ENCODE measurements around the gene HORMAD1.
"Not testable (repeated sequence)": the region's sequence is repeated elsewhere in the genome, so short reads cannot be mapped to it uniquely, and the experiment has no call there.

The HORMAD1 gene

GRCh38 chr1:150749720-150750311, 29.1 kb upstream of the HORMAD1 start:
- H3K36me3 ChIP-seq (ENCODE audit: control insufficient read depth, insufficient read depth, low read length) = no peaks in the 10 kb centered on the region
- no peak overlapping the region for H3K4me3 ChIP-seq (ENCODE audit: low read length)
- H3K27me3 ChIP-seq (ENCODE audit: control insufficient read depth, insufficient read depth, low read length) = no peaks in the 10 kb centered on the region
- H3K9me3 ChIP-seq (ENCODE audit: control insufficient read depth, insufficient read depth, low read length) = no peaks in the 10 kb centered on the region
- no peaks in the 10 kb centered on the region for H3K4me1 ChIP-seq (ENCODE audit: control insufficient read depth, insufficient read depth, low read length)
- no peak overlapping the region for H3K27ac ChIP-seq (ENCODE audit: low read length)
- no peak for DNase-seq (ENCODE audit: low read depth, low spot score)
- WGBS (ENCODE audit: insufficient coverage, insufficient read length) = no CpG with 5 or more reads among the region's 8 CpGs

- H3K27ac ChIP-seq (ENCODE audit: low read length) = no peak overlapping the region
- H3K9me3 ChIP-seq (ENCODE audit: control insufficient read depth, insufficient read depth, low read length) = no peaks in the 10 kb centered on the region
- H3K4me3 ChIP-seq (ENCODE audit: low read length) = no peak overlapping the region
- H3K4me1 ChIP-seq (ENCODE audit: control insufficient read depth, insufficient read depth, low read length) = no peaks in the 10 kb centered on the region
- H3K27me3 ChIP-seq (ENCODE audit: control insufficient read depth, insufficient read depth, low read length) = no peaks in the 10 kb centered on the region
- no peak for DNase-seq (ENCODE audit: low read depth, low spot score)
- H3K36me3 ChIP-seq (ENCODE audit: control insufficient read depth, insufficient read depth, low read length) = no peaks in the 10 kb centered on the region
- WGBS (ENCODE audit: insufficient coverage, insufficient read length) = no CpG with 5 or more reads among the region's 12 CpGs
Measured at GRCh38 chr1:150748878-150749719, 28.4 kb upstream of the HORMAD1 start.

GRCh38 chr1:150730130-150730721, 9.5 kb upstream of the HORMAD1 start:
- WGBS (ENCODE audit: insufficient coverage, insufficient read length) = no CpG with 5 or more reads among the region's 3 CpGs
- DNase-seq (ENCODE audit: low read depth, low spot score) = no peak
- no peaks in the 10 kb centered on the region for H3K27me3 ChIP-seq (ENCODE audit: control insufficient read depth, insufficient read depth, low read length)

GRCh38 chr1:150724336-150724735, 3.6 kb upstream of the HORMAD1 start:
- no peaks in the 10 kb centered on the region for H3K9me3 ChIP-seq (ENCODE audit: control insufficient read depth, insufficient read depth, low read length)
- H3K4me3 ChIP-seq (ENCODE audit: low read length) = no peak overlapping the region
- DNase-seq (ENCODE audit: low read depth, low spot score) = no peak
- no peaks in the 10 kb centered on the region for H3K36me3 ChIP-seq (ENCODE audit: control insufficient read depth, insufficient read depth, low read length)
- H3K27me3 ChIP-seq (ENCODE audit: control insufficient read depth, insufficient read depth, low read length) = no peaks in the 10 kb centered on the region
- H3K27ac ChIP-seq (ENCODE audit: low read length) = no peak overlapping the region
- no CpG with 5 or more reads among the region's 2 CpGs for WGBS (ENCODE audit: insufficient coverage, insufficient read length)
- H3K4me1 ChIP-seq (ENCODE audit: control insufficient read depth, insufficient read depth, low read length) = no peaks in the 10 kb centered on the region

More at GRCh38 chr1:150730130-150730721, 9.5 kb upstream of the HORMAD1 start:
- H3K9me3 ChIP-seq (ENCODE audit: control insufficient read depth, insufficient read depth, low read length) = no peaks in the 10 kb centered on the region
- no peaks in the 10 kb centered on the region for H3K4me1 ChIP-seq (ENCODE audit: control insufficient read depth, insufficient read depth, low read length)
- no peaks in the 10 kb centered on the region for H3K36me3 ChIP-seq (ENCODE audit: control insufficient read depth, insufficient read depth, low read length)
- no peak overlapping the region for H3K4me3 ChIP-seq (ENCODE audit: low read length)
- H3K27ac ChIP-seq (ENCODE audit: low read length) = no peak overlapping the region

GRCh38 chr1:150720098-150720497, 597 bp downstream of the HORMAD1 start:
- H3K4me1 ChIP-seq (ENCODE audit: control insufficient read depth, insufficient read depth, low read length) = no peaks in the 10 kb centered on the region
- H3K4me3 ChIP-seq (ENCODE audit: low read length) = no peak overlapping the region
- no peaks in the 10 kb centered on the region for H3K9me3 ChIP-seq (ENCODE audit: control insufficient read depth, insufficient read depth, low read length)
- DNase-seq (ENCODE audit: low read depth, low spot score) = no peak
- no peaks in the 10 kb centered on the region for H3K27me3 ChIP-seq (ENCODE audit: control insufficient read depth, insufficient read depth, low read length)
- no peak overlapping the region for H3K27ac ChIP-seq (ENCODE audit: low read length)
- H3K36me3 ChIP-seq (ENCODE audit: control insufficient read depth, insufficient read depth, low read length) = no peaks in the 10 kb centered on the region
- no CpG with 5 or more reads among the region's 21 CpGs for WGBS (ENCODE audit: insufficient coverage, insufficient read length)

GRCh38 chr1:150718225-150718891, 2.3 kb downstream of the HORMAD1 start:
- WGBS (ENCODE audit: insufficient coverage, insufficient read length) = 100% methylated on average over 1 of the region's 11 CpGs
- H3K9me3 ChIP-seq (ENCODE audit: control insufficient read depth, insufficient read depth, low read length) = no peaks in the 10 kb centered on the region
- no peaks in the 10 kb centered on the region for H3K4me1 ChIP-seq (ENCODE audit: control insufficient read depth, insufficient read depth, low read length)
- H3K27me3 ChIP-seq (ENCODE audit: control insufficient read depth, insufficient read depth, low read length) = no peaks in the 10 kb centered on the region
- no peak for DNase-seq (ENCODE audit: low read depth, low spot score)
- no peaks in the 10 kb centered on the region for H3K36me3 ChIP-seq (ENCODE audit: control insufficient read depth, insufficient read depth, low read length)
- no peak overlapping the region for H3K27ac ChIP-seq (ENCODE audit: low read length)
- no peak overlapping the region for H3K4me3 ChIP-seq (ENCODE audit: low read length)

- H3K4me3 ChIP-seq (ENCODE audit: low read length); DNase-seq (ENCODE audit: low read depth, low spot score); H3K36me3 ChIP-seq (ENCODE audit: control insufficient read depth, insufficient read depth, low read length); H3K27ac ChIP-seq (ENCODE audit: low read length); H3K4me1 ChIP-seq (ENCODE audit: control insufficient read depth, insufficient read depth, low read length); H3K9me3 ChIP-seq (ENCODE audit: control insufficient read depth, insufficient read depth, low read length); H3K27me3 ChIP-seq (ENCODE audit: control insufficient read depth, insufficient read depth, low read length): not testable (repeated sequence)
- WGBS (ENCODE audit: insufficient coverage, insufficient read length) = no CpG with 5 or more reads among the region's 1 CpG
Measured at GRCh38 chr1:150709031-150709430, 11.7 kb downstream of the HORMAD1 start.

GRCh38 chr1:150708595-150708994, 12.1 kb downstream of the HORMAD1 start:
- no peak overlapping the region for H3K27ac ChIP-seq (ENCODE audit: low read length)
- no peaks in the 10 kb centered on the region for H3K36me3 ChIP-seq (ENCODE audit: control insufficient read depth, insufficient read depth, low read length)
- no peaks in the 10 kb centered on the region; the same call in 1 of the 2 replicates for H3K4me1 ChIP-seq (ENCODE audit: control insufficient read depth, insufficient read depth, low read length)
- no peak overlapping the region for H3K4me3 ChIP-seq (ENCODE audit: low read length)
- WGBS (ENCODE audit: insufficient coverage, insufficient read length) = no CpG with 5 or more reads among the region's 2 CpGs
- H3K27me3 ChIP-seq (ENCODE audit: control insufficient read depth, insufficient read depth, low read length) = no peaks in the 10 kb centered on the region
- no peak for DNase-seq (ENCODE audit: low read depth, low spot score)
- no peaks in the 10 kb centered on the region for H3K9me3 ChIP-seq (ENCODE audit: control insufficient read depth, insufficient read depth, low read length)

- no CpG with 5 or more reads among the region's 1 CpG for WGBS (ENCODE audit: insufficient coverage, insufficient read length)
- Histone ChIP-seq H3K27me3 (ENCODE audit: control insufficient read depth, insufficient read depth, low read length) (no peaks in the 10 kb centered on the region), H3K36me3 (ENCODE audit: control insufficient read depth, insufficient read depth, low read length) (no peaks in the 10 kb centered on the region), H3K9me3 (ENCODE audit: control insufficient read depth, insufficient read depth, low read length) (no peaks in the 10 kb centered on the region), H3K4me3 (ENCODE audit: low read length) (no peak overlapping the region), H3K27ac (ENCODE audit: low read length) (no peak overlapping the region), H3K4me1 (ENCODE audit: control insufficient read depth, insufficient read depth, low read length) (no peaks in the 10 kb centered on the region)
- no peak for DNase-seq (ENCODE audit: low read depth, low spot score)
Measured at GRCh38 chr1:150706091-150706490, 14.6 kb downstream of the HORMAD1 start.

GRCh38 chr1:150703427-150703826, 17.3 kb downstream of the HORMAD1 start:
- DNase-seq (ENCODE audit: low read depth, low spot score) = no peak
- no peaks in the 10 kb centered on the region for H3K27me3 ChIP-seq (ENCODE audit: control insufficient read depth, insufficient read depth, low read length)
- no peaks in the 10 kb centered on the region for H3K4me1 ChIP-seq (ENCODE audit: control insufficient read depth, insufficient read depth, low read length)
- no peak overlapping the region for H3K27ac ChIP-seq (ENCODE audit: low read length)
- no peaks in the 10 kb centered on the region for H3K9me3 ChIP-seq (ENCODE audit: control insufficient read depth, insufficient read depth, low read length)
- no peaks in the 10 kb centered on the region for H3K36me3 ChIP-seq (ENCODE audit: control insufficient read depth, insufficient read depth, low read length)
- H3K4me3 ChIP-seq (ENCODE audit: low read length) = no peak overlapping the region
